HG03378 (cell line): ENCODE data around the gene PROSER3.
"Not testable (repeated sequence)": the region's sequence is repeated elsewhere in the genome, so short reads cannot be mapped to it uniquely, and the experiment has no call there.

Experiments used
- ATAC-seq: cut with Tn5 transposase; IDR thresholded peaks from one replicate; pipeline ENCODE4 v1.9.1; 2021; ENCODE audit warnings: mild to moderate bottlenecking, moderate library complexity; ENCODE audit not compliant: unreplicated experiment

PROSER3 gene

GRCh38 chr19:35789978-35790944 lies 32.3 kb downstream of the PROSER3 start:
- ATAC-seq: no peak

DNA sequence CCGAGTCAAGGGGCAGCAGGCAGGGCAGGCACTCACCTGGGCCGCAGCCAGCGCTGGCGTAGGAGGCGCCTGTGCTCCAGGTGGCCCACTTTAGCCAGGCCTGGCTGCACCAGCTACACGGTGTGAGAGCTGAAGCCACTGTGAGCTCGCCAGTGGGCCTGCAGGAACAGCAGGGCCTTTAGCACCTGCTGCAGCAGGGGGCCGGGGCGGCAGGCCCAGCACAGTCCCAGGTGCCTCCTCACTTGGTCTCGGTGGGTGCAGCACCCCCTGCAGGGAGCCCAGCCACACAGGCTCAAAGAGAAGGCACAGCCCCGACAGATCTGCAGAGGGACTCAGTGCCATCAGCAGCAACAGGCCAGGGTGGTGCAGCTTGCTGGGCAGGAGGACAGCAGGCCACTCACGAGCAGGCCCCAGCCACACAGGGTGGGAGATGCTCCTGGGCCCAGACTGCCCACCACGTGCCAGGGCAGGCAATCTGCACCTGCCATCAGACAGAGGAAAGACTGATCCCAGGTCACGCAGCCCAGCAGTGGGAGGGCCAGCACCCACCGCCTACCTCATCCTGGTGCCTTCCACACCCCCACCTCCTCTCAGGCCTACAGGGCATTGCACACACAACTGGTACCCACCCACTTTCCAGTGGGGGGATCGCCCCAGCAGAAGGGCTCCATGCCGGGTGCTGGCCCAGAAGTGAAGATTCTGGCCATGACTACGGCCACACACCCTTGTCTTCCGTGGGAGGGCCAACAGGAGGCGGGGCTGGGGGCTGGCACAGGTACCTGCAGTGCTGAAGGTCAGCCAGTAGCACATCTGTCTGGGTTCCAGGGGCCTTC lies 33.2 kb downstream of the PROSER3 start:
- no peak for ATAC-seq

- no peak for ATAC-seq
Observed at GRCh38 chr19:35791814-35792279, 33.9 kb downstream of the PROSER3 start.

- ATAC-seq: no peak
Observed at GRCh38 chr19:35792312-35792711, 34.3 kb downstream of the PROSER3 start.

DNA sequence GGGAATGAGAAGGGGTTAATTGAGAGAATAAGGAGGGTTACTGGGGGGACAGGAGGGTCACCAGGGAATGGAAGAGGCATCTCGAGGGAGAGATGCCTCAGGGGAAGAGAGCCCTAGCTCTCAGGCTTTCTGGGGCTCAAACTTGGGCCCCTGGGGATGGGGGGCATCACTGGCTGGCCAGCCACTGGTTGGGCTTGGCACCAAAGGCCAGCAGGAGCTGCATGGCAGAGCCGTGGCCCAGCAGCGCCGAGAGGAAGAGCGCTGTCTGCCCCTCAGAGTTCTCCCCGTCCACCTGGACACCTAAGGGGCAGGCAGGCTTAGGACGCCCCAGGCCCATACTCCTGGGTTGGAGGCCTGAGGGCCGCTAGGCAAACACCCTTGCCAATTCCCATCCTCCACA lies 34.9 kb downstream of the PROSER3 start:
- ATAC-seq: no peak

DNA sequence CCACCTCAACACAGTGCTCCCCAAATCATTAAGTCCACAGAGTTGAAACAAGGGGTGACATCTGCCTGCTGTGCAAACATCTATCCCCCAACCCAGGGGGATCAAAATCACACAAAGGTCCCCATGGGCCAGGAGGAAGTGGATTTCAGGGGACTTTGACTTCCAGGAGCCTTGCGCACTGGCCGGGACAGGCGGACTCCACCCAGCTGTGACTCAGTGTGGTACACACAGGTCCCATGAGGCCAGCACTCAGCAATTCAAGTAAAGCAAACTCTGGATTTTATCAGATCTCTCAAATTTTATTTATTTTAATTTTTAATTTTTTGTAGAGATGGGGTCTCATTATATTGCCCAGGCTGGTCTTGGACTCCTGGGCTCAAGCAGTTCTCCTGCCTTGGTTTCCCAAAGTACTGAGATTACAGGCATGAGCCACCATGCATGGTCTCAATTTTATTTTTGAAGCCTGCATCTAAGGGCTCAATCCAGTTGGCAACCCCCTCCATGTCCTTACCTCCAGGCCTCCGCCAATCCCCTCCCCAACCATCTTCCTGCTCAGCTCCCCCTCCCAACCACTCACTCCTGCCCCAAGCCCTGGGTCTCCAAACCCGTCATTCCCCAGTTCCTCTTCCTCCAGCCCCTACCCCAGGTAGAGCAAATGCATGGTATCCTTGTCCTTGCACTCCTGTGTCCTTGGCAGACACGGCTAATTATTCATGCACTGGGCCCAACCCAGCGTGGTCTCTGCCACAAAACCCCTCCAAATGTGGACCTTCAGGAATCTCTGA lies 35.6 kb downstream of the PROSER3 start:
- no peak for ATAC-seq

- not testable (repeated sequence) for ATAC-seq
Observed at GRCh38 chr19:35795564-35795963, 37.6 kb downstream of the PROSER3 start.

- ATAC-seq: no peak
Observed at GRCh38 chr19:35796645-35797542, 38.9 kb downstream of the PROSER3 start.

GRCh38 chr19:35797663-35798062 lies 39.7 kb downstream of the PROSER3 start:
- no peak for ATAC-seq

- no peak for ATAC-seq
Observed at GRCh38 chr19:35801828-35802227, 43.9 kb downstream of the PROSER3 start.

GRCh38 chr19:35805526-35806102 lies 47.6 kb downstream of the PROSER3 start:
- no peak for ATAC-seq

DNA sequence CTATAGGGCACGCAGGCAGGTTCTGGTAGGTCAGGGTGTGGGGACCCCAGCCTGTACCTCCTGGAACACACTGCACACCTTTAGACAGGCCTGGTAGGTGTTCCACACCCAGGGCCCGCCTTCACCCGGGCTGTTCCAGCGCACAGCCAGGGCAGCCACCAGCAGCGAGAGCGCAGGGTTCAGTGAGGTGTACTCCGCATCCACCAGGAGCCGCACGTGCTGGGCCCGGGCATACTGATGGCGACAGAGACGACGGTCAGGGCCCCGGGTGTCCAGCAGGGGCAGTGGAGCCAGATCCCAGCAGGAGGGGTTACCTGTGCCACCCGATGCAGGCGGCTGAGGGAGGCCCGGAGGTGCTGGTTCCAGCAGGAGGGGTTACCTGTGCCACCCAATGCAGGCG lies 48.6 kb downstream of the PROSER3 start:
- no peak for ATAC-seq

DNA sequence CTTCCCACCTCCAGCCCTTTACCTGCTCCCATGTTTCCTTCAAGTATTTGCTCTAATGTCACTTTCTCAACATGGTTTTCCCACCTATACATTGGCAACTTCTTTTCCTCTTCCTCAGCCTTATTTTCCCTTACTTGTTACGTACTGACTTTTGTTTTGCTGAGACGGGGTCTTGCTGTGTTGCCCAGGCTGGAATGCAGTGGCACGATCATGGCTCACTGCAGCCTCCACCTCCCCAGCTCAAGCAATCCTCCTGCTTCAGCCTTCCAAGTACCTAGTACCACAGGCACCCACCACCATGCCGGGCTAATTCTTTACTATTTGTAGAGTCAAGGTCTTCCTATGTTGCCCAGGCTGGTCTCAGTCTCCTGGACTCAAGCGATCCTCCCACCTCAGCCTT lies 49.7 kb downstream of the PROSER3 start:
- no peak for ATAC-seq

DNA sequence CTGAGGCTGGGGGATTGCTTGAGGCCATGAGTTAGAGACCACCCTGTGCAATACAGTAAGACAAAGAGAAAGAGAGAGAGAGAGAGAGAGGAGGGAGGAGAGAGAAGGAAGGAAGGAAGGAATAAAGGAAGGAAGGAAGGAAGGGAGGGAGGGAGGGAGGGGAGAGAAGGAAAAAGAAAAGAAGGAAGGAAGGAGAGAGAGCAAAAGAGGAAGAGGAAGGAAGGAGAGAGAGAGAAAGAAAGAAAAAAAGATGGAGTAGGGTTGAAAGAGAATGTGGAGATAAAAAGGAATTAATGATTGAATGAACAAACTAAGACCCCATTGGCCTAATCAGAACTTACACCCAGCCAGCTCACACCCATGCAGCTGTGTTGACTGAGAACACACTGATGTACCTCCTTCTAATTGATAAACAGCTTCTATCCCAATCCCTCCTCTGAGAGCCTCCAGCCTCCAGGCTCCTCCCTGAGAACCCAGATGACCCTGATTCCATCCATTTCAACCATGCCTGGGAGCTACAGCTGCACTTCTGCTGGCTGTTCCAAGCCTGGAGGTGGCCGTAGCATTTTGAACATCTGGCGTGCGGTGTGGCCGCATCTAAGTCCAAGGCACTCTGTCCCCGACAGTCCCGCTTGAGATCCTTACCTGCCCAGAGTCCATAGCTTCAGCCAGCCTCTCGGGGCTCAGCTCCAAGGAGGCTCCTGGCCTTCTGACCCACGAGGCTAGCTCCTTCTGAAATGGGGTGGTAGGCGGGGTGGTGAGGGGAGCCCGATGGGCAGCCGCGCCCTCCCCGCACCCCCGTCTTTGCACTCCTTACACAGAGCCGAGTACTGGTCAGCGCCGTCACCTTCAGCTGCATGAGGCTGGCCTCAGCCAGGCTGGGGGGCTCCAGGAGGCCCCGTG lies 53.6 kb downstream of the PROSER3 start:
- no peak for ATAC-seq

GRCh38 chr19:35812220-35813042 lies 54.5 kb downstream of the PROSER3 start, which contains the start of gene PRODH2:
TSS of gene PRODH2 (minus strand) at chr19:35812845. CDS start at chr19:35812805, 40 bp downstream.
- ATAC-seq: no peak

DNA sequence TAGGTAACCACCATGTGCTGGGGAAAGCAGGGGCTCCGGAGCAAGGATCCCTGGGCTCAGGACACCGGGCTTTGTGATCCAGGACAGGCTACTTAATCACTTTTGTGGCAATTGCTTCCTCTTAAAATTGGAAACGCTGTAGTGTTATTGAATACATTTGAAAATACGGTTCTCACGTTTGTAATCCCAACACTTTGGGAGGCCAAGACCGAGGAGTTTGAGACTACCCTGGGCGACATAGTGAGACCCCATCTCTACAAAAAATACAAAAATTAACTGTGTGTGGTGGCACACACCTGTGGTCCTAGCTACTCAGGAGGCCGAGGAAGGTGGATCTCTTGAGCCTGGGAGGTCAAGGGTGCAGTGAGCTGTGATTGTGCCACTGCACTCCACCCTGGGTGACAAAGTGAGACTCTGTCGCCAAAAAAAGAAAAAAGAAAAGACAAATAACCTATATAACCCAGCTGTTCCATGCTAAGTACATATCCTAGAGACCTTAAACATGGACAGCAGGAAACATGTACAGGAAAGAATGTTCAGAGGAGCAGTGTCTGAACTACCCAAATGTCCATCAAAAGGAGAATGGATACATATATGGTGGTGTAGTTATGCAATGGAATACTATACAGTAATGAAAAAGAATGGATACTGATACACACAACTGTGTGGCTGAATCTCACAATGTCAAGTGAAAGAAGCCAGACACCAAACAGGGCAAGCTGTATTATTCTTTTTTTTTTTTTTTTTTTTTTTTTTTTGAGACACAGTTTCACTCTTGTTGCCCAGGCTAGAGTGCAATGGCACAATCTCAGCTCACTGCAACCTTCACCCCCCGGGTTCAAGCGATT lies 55.3 kb downstream of the PROSER3 start:
- no peak for ATAC-seq

DNA sequence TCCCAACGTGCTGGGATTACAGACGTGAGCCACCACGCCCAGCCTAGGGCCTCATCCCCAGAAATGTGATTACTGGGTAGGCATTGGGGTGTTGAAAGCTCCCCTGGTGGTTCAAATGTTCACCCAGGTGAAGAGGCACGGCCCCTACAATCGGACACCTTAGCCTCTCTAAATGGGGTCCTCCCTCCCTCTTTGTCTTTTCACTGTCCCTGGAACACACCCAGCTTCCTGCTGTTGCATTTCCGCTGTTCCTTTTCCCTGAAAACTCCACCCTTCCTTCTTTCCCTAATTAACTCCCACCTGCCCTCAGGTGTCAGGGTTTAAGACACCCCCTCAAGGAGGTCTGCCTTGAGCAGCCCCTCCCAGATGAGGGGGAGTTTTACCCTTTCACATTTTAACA lies 58.3 kb downstream of the PROSER3 start:
- no peak for ATAC-seq
